Activated CD8-positive, alpha-beta memory T cell treated with anti-CD3 and anti-CD28 coated beads, Interleukin-2, amount 50 U/mL, for 4 hours (primary cell): ENCODE data around the gene RELT.

Experiments used
- DNase-seq: peaks from one replicate; pipeline ENCODE4 v3.0.0-alpha.2; 2020

RELT gene

GRCh38 chr11:73348838-73349237 lies 27.4 kb upstream of the RELT start:
- DNase-seq: no peak

- DNase-seq: no peak
Measured at GRCh38 chr11:73349633-73350032, 26.6 kb upstream of the RELT start.

GRCh38 chr11:73350908-73351636 lies 25.1 kb upstream of the RELT start:
- DNase-seq: peak; percentile 42

- DNase-seq: no peak
Measured at GRCh38 chr11:73353422-73353821, 22.8 kb upstream of the RELT start.

- no peak for DNase-seq
Measured at GRCh38 chr11:73355109-73355508, 21.1 kb upstream of the RELT start.

- no peak for DNase-seq
Measured at GRCh38 chr11:73356979-73357860, 19.0 kb upstream of the RELT start.

GRCh38 chr11:73358071-73358470 lies 18.1 kb upstream of the RELT start:
- DNase-seq: no peak

GRCh38 chr11:73359341-73359740 lies 16.9 kb upstream of the RELT start:
- no peak for DNase-seq

GRCh38 chr11:73359930-73360742 lies 16.1 kb upstream of the RELT start:
- DNase-seq: no peak

GRCh38 chr11:73360743-73361369 lies 15.3 kb upstream of the RELT start:
- DNase-seq: no peak

- no peak for DNase-seq
Measured at GRCh38 chr11:73361953-73362776, 14.0 kb upstream of the RELT start.

GRCh38 chr11:73363147-73363546 lies 13.1 kb upstream of the RELT start:
- DNase-seq: no peak

- DNase-seq: no peak
Measured at GRCh38 chr11:73365352-73366264, 10.6 kb upstream of the RELT start.

- DNase-seq: no peak
Measured at GRCh38 chr11:73366265-73366610, 10.0 kb upstream of the RELT start.

GRCh38 chr11:73366953-73367352 lies 9.2 kb upstream of the RELT start:
- DNase-seq: no peak

GRCh38 chr11:73367482-73368024 lies 8.6 kb upstream of the RELT start:
- no peak for DNase-seq

- no peak for DNase-seq
Measured at GRCh38 chr11:73372375-73372993, 3.7 kb upstream of the RELT start.

- DNase-seq: no peak
Measured at GRCh38 chr11:73374151-73374550, 2.0 kb upstream of the RELT start.

- DNase-seq: no peak
Measured at GRCh38 chr11:73375830-73376159, 404 bp upstream of the RELT start.
